ENCODE measurements around the gene IL17RA.

IL17RA gene

GRCh38 chr22:17093081-17093480 is 8.3 kb downstream of the IL17RA start:
- DNase-seq (ENCODE audit: insufficient read length, low spot score) (no peak), FAIRE-seq (no peak)
- no peak for TF ChIP-seq POLR2A (IDR thresholded peaks at IDR 0.05; ENCODE audit: low read depth, low read length)

GRCh38 chr22:17095538-17095937 is 10.7 kb downstream of the IL17RA start:
- TF ChIP-seq POLR2A (IDR thresholded peaks at IDR 0.05; ENCODE audit: low read depth, low read length), result no peak
- DNase-seq (ENCODE audit: insufficient read length, low spot score), result no peak
- FAIRE-seq, result no peak

- TF ChIP-seq POLR2A (IDR thresholded peaks at IDR 0.05; ENCODE audit: low read depth, low read length), result no peak
- FAIRE-seq (no peak), DNase-seq (ENCODE audit: insufficient read length, low spot score) (no peak)
Measured at GRCh38 chr22:17096071-17096470, 11.3 kb downstream of the IL17RA start.

GRCh38 chr22:17097062-17097461 is 12.3 kb downstream of the IL17RA start:
- no peak for TF ChIP-seq POLR2A (IDR thresholded peaks at IDR 0.05; ENCODE audit: low read depth, low read length)
- DNase-seq (ENCODE audit: insufficient read length, low spot score), result no peak
- FAIRE-seq, result no peak

GRCh38 chr22:17097701-17098100 is 12.9 kb downstream of the IL17RA start:
- no peak for DNase-seq (ENCODE audit: insufficient read length, low spot score)
- no peak for FAIRE-seq

GRCh38 chr22:17098379-17098819 is 13.6 kb downstream of the IL17RA start:
- FAIRE-seq (no peak), DNase-seq (ENCODE audit: insufficient read length, low spot score) (no peak)
- TF ChIP-seq POLR2A (IDR thresholded peaks at IDR 0.05; ENCODE audit: low read depth, low read length), result no peak

More at GRCh38 chr22:17097701-17098100, 12.9 kb downstream of the IL17RA start:
- TF ChIP-seq POLR2A (IDR thresholded peaks at IDR 0.05; ENCODE audit: low read depth, low read length), result no peak

- DNase-seq (ENCODE audit: insufficient read length, low spot score) (no peak), FAIRE-seq (no peak)
Measured at GRCh38 chr22:17100621-17101020, 15.8 kb downstream of the IL17RA start.

GRCh38 chr22:17101475-17102296 is 16.9 kb downstream of the IL17RA start:
- no peak for DNase-seq (ENCODE audit: insufficient read length, low spot score)
- no peak for FAIRE-seq
- TF ChIP-seq POLR2A (IDR thresholded peaks at IDR 0.05; ENCODE audit: low read depth, low read length), result no peak

More at GRCh38 chr22:17100621-17101020, 15.8 kb downstream of the IL17RA start:
- no peak for TF ChIP-seq POLR2A (IDR thresholded peaks at IDR 0.05; ENCODE audit: low read depth, low read length)

GRCh38 chr22:17102297-17102667 is 17.5 kb downstream of the IL17RA start:
- no peak for DNase-seq (ENCODE audit: insufficient read length, low spot score)
- no peak for FAIRE-seq
- TF ChIP-seq POLR2A (IDR thresholded peaks at IDR 0.05; ENCODE audit: low read depth, low read length), result no peak

- FAIRE-seq (no peak), DNase-seq (ENCODE audit: insufficient read length, low spot score) (no peak)
- no peak for TF ChIP-seq POLR2A (IDR thresholded peaks at IDR 0.05; ENCODE audit: low read depth, low read length)
Measured at GRCh38 chr22:17103351-17103750, 18.6 kb downstream of the IL17RA start.

- DNase-seq (ENCODE audit: insufficient read length, low spot score) (no peak), FAIRE-seq (no peak)
- no peak for TF ChIP-seq POLR2A (IDR thresholded peaks at IDR 0.05; ENCODE audit: low read depth, low read length)
Measured at GRCh38 chr22:17104336-17104935, 19.6 kb downstream of the IL17RA start.

- DNase-seq (ENCODE audit: insufficient read length, low spot score) (no peak), FAIRE-seq (no peak)
- no peak for TF ChIP-seq POLR2A (IDR thresholded peaks at IDR 0.05; ENCODE audit: low read depth, low read length)
Measured at GRCh38 chr22:17105143-17106129, 20.6 kb downstream of the IL17RA start.

- FAIRE-seq (no peak), DNase-seq (ENCODE audit: insufficient read length, low spot score) (no peak)
- TF ChIP-seq POLR2A (IDR thresholded peaks at IDR 0.05; ENCODE audit: low read depth, low read length), result no peak
Measured at GRCh38 chr22:17106161-17106784, 21.5 kb downstream of the IL17RA start.

Measured in H54 (cell line).